Measurements from ENCODE around the gene GAS6. TPM values are rescaled to one million over a fixed set of nuclear protein-coding genes. Genes with fewer than 3 reads are reported as not detected.

The GAS6 gene
- total RNA-seq, 4 donors from 2014 or later = 128 to 287 (median 199) TPM

DNA sequence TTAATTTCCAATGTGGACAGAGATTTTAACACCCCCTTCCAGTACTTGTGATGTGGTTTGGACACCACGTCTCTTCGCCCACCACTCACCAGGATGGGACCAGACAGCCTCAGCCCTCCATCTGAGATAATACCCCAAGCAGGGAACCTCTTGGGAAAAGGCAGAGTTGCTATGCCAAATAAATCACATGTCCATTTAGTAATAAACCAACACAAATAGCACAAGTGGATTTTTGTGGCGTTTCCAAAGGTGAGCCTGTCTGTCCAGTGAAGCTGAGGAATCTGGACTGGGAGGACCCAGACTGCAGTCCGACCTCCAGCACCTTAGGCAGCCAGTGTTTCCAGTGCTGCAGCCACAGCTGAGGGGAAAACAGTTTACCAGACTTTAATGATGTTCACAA, 34.1 kb upstream of the GAS6 start:
- Histone ChIP-seq H3K27me3 (no peaks in the 10 kb centered on the region), H3K4me1 (no peaks in the 10 kb centered on the region), H3K4me3 (no peak overlapping the region), H3K9me3 (no peaks in the 10 kb centered on the region), H3K27ac (no peak overlapping the region), H3K36me3 (no peaks in the 10 kb centered on the region)
- DNase-seq = no peak
- intact Hi-C loops (cut with DNase I; ENCODE audit: low total_unique reads) = no loop called here
- no peak for TF ChIP-seq POLR2A (IDR thresholded peaks at IDR 0.05)
- TF ChIP-seq, protein P1, sequence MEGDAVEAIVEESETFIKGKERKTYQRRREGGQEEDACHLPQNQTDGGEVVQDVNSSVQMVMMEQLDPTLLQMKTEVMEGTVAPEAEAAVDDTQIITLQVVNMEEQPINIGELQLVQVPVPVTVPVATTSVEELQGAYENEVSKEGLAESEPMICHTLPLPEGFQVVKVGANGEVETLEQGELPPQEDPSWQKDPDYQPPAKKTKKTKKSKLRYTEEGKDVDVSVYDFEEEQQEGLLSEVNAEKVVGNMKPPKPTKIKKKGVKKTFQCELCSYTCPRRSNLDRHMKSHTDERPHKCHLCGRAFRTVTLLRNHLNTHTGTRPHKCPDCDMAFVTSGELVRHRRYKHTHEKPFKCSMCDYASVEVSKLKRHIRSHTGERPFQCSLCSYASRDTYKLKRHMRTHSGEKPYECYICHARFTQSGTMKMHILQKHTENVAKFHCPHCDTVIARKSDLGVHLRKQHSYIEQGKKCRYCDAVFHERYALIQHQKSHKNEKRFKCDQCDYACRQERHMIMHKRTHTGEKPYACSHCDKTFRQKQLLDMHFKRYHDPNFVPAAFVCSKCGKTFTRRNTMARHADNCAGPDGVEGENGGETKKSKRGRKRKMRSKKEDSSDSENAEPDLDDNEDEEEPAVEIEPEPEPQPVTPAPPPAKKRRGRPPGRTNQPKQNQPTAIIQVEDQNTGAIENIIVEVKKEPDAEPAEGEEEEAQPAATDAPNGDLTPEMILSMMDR (IDR thresholded peaks at IDR 0.05) = no peak

DNA sequence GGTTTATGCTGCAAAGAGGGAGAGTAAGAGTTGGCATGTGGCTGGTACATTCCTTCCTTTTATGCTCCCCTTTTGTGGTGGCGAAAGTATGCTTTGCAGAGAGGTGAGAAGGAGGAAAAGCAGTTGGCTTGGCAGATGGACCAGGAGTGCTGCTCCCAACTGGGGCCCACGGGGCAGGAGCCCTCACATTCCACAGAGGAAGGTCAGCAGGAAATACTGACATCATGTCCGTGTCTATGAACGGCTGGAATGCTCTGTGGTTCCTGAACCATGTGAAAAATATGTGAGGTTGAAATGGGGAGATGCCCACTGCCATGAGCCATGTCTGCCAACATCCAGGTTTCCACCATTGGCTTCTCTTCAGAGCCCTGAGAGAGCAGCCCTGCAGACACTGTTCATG, 33.3 kb upstream of the GAS6 start:
- no peaks in the 10 kb centered on the region for H3K27me3 ChIP-seq
- no peaks in the 10 kb centered on the region for H3K9me3 ChIP-seq
- no peaks in the 10 kb centered on the region for H3K36me3 ChIP-seq
- no peak overlapping the region for H3K27ac ChIP-seq
- DNase-seq = peak in 1 of 2 donors; percentile 7
- no peak for TF ChIP-seq POLR2A (IDR thresholded peaks at IDR 0.05)
- TF ChIP-seq, protein P1 (IDR thresholded peaks at IDR 0.05) = no peak
- H3K4me3 ChIP-seq = no peak overlapping the region
- H3K4me1 ChIP-seq = no peaks in the 10 kb centered on the region
- intact Hi-C loops (cut with DNase I; ENCODE audit: low total_unique reads) = no loop called here

DNA sequence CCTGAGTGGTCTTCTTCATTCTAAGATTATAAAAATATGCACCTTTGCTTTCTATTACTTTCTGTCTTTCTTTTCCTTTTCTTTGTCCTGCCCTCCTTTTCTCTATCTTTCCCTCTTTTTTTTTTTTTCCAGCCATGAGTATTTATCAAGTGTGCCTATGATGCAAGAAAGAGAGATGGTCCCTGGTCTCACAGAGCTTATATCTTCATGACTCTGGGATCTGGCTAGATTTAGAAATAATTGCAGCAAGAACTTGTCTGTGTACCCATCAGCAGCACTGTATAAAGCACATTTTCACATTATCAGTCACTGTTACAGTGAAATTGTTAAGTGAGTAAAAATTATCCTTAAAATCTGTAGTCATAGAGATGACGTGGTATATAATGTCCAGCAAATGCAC, 31.6 kb upstream of the GAS6 start:
- H3K4me3 ChIP-seq = no peak overlapping the region
- H3K4me1 ChIP-seq = no peaks in the 10 kb centered on the region
- H3K36me3 ChIP-seq = no peaks in the 10 kb centered on the region
- H3K9me3 ChIP-seq = no peaks in the 10 kb centered on the region
- no peak for DNase-seq
- H3K27me3 ChIP-seq = no peaks in the 10 kb centered on the region
- H3K27ac ChIP-seq = no peak overlapping the region
- intact Hi-C loops (cut with DNase I; ENCODE audit: low total_unique reads) = no loop called here
- TF ChIP-seq POLR2A (IDR thresholded peaks at IDR 0.05) = no peak
- TF ChIP-seq, protein P1 (IDR thresholded peaks at IDR 0.05) = no peak

DNA sequence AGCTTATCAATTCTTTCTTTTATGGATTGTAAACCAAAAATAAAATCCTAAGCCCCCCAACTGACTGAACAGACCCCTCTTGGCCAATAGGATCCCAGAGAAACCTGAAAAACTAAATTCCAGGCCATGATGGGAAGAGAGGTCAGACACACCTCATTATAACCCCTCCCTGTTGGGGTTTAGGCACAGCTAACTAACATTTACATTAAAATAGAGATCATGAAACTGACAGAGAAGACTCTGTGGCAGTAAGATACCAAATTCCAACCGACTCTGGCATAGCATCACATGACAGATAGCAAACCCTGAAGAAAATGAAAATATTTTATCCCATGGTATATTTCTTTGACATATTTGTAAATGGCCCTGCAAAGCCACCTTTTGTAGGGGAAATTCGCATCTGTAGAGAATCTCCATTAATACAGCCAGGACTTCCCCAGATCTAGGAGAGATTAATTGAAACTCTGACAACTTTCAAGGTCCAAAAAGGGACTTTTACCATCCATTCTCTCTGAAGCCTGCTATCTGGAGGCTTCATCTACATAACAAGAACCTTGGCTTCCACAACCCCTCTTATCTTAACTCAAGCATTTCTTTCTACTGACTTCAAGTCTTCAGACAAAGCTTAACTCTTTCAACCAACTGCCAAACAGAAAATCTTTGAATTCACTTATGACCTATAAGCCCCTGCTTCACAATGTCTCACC, 27.1 kb upstream of the GAS6 start:
- no peak overlapping the region for H3K4me3 ChIP-seq
- H3K27ac ChIP-seq = peak overlapping the region in 1 of 2 donors; percentile 9
- intact Hi-C loops (cut with DNase I; ENCODE audit: low total_unique reads) = no loop called here
- H3K9me3 ChIP-seq = no peaks in the 10 kb centered on the region
- H3K4me1 ChIP-seq = peaks cover 0 to 6% of the 10 kb centered on the region in 2 donors
- no peaks in the 10 kb centered on the region for H3K27me3 ChIP-seq
- DNase-seq = no peak
- no peaks in the 10 kb centered on the region for H3K36me3 ChIP-seq
- TF ChIP-seq POLR2A (IDR thresholded peaks at IDR 0.05) = no peak
- TF ChIP-seq, protein P1 (IDR thresholded peaks at IDR 0.05) = no peak

DNA sequence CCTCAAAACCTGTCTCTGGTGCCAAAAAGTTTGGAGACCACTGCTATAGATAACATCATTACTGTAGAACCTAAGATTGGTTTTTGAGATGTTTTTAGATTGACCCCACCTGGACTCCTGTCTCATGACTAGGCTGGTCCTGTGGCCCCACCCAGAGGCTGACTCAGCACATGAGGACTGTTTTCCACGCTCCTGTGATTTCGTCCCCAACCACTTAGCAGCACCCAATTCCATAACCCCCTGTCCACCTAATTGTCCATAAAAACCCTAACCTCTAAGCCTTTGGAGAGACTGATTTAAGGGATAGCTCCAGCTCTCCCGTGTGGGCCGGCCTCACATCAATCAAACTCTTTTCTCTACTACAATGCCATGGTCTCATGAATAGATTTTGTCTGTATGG, 25.6 kb upstream of the GAS6 start:
- peaks cover 0 to 6% of the 10 kb centered on the region in 2 donors for H3K4me1 ChIP-seq
- TF ChIP-seq, protein P1 (IDR thresholded peaks at IDR 0.05) = no peak
- peak overlapping the region; percentile 39 to 46 for H3K27ac ChIP-seq
- DNase-seq = no peak
- H3K27me3 ChIP-seq = no peaks in the 10 kb centered on the region
- no peak overlapping the region for H3K4me3 ChIP-seq
- intact Hi-C loops (cut with DNase I; ENCODE audit: low total_unique reads) = no loop called here
- no peaks in the 10 kb centered on the region for H3K9me3 ChIP-seq
- H3K36me3 ChIP-seq = no peaks in the 10 kb centered on the region

Measured in uterus (tissue), 4 donors.